Osteoblast (primary cell): ENCODE measurements around the gene ACSL3. TPM values are rescaled to one million over a fixed set of nuclear protein-coding genes. Genes with fewer than 3 reads are reported as not detected.
A peak's percentile ranks its signal among the peaks of the same experiment; 100 is the strongest.

Experiments used
- DNase-seq: peaks from one replicate; pipeline ENCODE4 v3.0.0; 2011; ENCODE audit warnings: low spot score, mixed read lengths; ENCODE audit not compliant: insufficient read length; ENCODE audit errors: missing footprints
- H2AFZ ChIP-seq: 2 replicates; pipeline ENCODE4 v1.6.0; 2011; ENCODE audit warnings: mild to moderate bottlenecking, low read length
- H3K27ac ChIP-seq: 2 replicates; pipeline ENCODE4 v1.5.1; 2011; ENCODE audit warnings: mild to moderate bottlenecking, low read depth, low read length, moderate library complexity
- H3K27me3 ChIP-seq: 2 replicates; pipeline ENCODE4 v1.6.0; 2012; ENCODE audit warnings: mild to moderate bottlenecking, control low read depth, inconsistent platforms, low read length, moderate library complexity; ENCODE audit not compliant: insufficient read depth
- H3K36me3 ChIP-seq: 2 replicates; pipeline ENCODE4 v1.5.1; 2011; ENCODE audit warnings: mild to moderate bottlenecking, low read length, control low read depth, moderate library complexity; ENCODE audit not compliant: insufficient read depth
- H3K4me1 ChIP-seq: 2 replicates; pipeline ENCODE4 v1.5.1; 2011; ENCODE audit warnings: mild to moderate bottlenecking, low read length, control low read depth, moderate library complexity; ENCODE audit not compliant: insufficient read depth
- H3K4me2 ChIP-seq: 2 replicates; pipeline ENCODE4 v1.6.0; 2011; ENCODE audit warnings: mild to moderate bottlenecking, low read length; ENCODE audit not compliant: insufficient read depth
- H3K4me3 ChIP-seq: fragments of 200-600 bp; sonication (generic); 3 replicates; pipeline ENCODE4 v1.5.1; 2012; ENCODE audit warnings: mild to moderate bottlenecking, low read length, inconsistent platforms; ENCODE audit not compliant: insufficient read depth
- H3K79me2 ChIP-seq: 2 replicates; pipeline ENCODE4 v1.6.0; 2012; ENCODE audit warnings: mild to moderate bottlenecking, low read length, control low read depth, inconsistent platforms; ENCODE audit not compliant: insufficient read depth
- H3K9me3 ChIP-seq: 2 replicates; pipeline ENCODE4 v1.5.1; 2011; ENCODE audit warnings: low read depth, low read length, control low read depth
- H4K20me1 ChIP-seq: 2 replicates; pipeline ENCODE4 v1.6.0; 2012; ENCODE audit warnings: mild to moderate bottlenecking, low read length, control low read depth; ENCODE audit not compliant: insufficient read depth
- total RNA-seq: library from RNA; depleted of rRNA; stranded (reverse); fragments of >200 nt; gene quantifications from 2 replicates; pipeline ENCODE4 v1.2.3, GENCODE V29; 2012
- TF ChIP-seq, protein P1 (sequence below): IDR thresholded peaks from 2 replicates; pipeline ENCODE4 v1.5.1; 2011; ENCODE audit warnings: mild to moderate bottlenecking, low read depth, low read length, moderate library complexity; ENCODE audit errors: extremely low read depth

ACSL3 gene
- total RNA-seq, 1 donor = 166 TPM

DNA sequence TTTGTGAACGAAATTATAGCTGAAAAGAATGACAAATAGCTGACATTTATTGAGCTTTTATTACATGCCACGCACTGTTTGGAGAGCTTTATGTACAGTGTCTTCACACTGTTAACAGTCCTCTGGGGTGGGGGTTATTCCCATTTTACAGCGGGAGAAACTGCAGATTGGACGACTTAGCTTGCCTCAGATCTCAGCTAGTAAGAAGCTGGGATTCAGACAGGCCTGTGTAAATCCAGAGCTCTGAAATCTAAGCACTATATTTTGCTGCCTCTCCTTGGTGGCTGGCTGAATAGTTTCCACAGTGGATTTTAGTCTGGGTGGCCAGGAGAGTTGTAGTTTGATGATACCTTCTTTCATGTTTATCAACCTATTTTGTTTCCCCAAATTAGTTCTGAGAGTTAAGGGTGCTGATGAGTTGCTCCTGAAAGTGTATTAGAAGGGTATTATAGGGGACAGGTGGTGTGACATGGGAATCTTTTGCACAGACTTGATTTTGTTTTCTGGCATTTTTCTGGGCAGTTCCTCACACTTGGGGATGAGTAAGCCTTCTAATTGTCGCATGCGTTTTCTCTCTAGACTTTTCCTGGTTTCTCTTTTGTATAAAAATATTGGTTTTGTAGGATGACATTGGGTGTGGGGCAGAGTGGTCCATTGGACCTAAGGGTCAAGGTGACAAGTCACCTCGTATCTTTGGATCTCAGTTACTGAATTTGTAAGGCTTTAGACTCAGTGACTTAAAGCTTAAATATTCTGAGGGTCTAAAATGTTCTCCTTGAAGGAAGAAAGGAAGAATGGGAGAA, 1.5 kb downstream of the ACSL3 start:
- TF ChIP-seq, protein P1, sequence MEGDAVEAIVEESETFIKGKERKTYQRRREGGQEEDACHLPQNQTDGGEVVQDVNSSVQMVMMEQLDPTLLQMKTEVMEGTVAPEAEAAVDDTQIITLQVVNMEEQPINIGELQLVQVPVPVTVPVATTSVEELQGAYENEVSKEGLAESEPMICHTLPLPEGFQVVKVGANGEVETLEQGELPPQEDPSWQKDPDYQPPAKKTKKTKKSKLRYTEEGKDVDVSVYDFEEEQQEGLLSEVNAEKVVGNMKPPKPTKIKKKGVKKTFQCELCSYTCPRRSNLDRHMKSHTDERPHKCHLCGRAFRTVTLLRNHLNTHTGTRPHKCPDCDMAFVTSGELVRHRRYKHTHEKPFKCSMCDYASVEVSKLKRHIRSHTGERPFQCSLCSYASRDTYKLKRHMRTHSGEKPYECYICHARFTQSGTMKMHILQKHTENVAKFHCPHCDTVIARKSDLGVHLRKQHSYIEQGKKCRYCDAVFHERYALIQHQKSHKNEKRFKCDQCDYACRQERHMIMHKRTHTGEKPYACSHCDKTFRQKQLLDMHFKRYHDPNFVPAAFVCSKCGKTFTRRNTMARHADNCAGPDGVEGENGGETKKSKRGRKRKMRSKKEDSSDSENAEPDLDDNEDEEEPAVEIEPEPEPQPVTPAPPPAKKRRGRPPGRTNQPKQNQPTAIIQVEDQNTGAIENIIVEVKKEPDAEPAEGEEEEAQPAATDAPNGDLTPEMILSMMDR = peak; percentile 27

GRCh38 chr2:222862909-222863544, 2.2 kb downstream of the ACSL3 start:
- peak overlapping the region; percentile 77 for H3K27ac ChIP-seq

More for the DNA sequence above, 1.5 kb downstream of the ACSL3 start:
- Histone ChIP-seq H2AFZ (no peak overlapping the region), H3K79me2 (peaks cover 63% of the 10 kb centered on the region), H3K27ac (peak overlapping the region; percentile 77), H4K20me1 (peaks cover 49% of the 10 kb centered on the region), H3K4me1 (peaks cover 39% of the 10 kb centered on the region), H3K27me3 (no peaks in the 10 kb centered on the region), H3K4me3 (peak overlapping the region; percentile 81), H3K4me2 (peak overlapping the region; percentile 92), H3K9me3 (no peaks in the 10 kb centered on the region), H3K36me3 (no peaks in the 10 kb centered on the region)
- DNase-seq = peak; percentile 91

GRCh38 chr2:222864296-222864695, 3.5 kb downstream of the ACSL3 start:
- TF ChIP-seq, protein P1 = no peak
- H3K36me3 ChIP-seq = no peaks in the 10 kb centered on the region
- H3K4me1 ChIP-seq = peaks cover 38% of the 10 kb centered on the region
- H3K27ac ChIP-seq = no peak overlapping the region
- H3K4me3 ChIP-seq = no peak overlapping the region
- H2AFZ ChIP-seq = no peak overlapping the region
- peak; percentile 82 for DNase-seq
- no peaks in the 10 kb centered on the region for H3K27me3 ChIP-seq
- peaks cover 83% of the 10 kb centered on the region for H3K79me2 ChIP-seq
- no peaks in the 10 kb centered on the region for H3K9me3 ChIP-seq
- H4K20me1 ChIP-seq = peaks cover 57% of the 10 kb centered on the region
- H3K4me2 ChIP-seq = no peak overlapping the region

More at GRCh38 chr2:222862909-222863544, 2.2 kb downstream of the ACSL3 start:
- no peak for DNase-seq
- TF ChIP-seq, protein P1 = no peak
- Histone ChIP-seq H2AFZ (no peak overlapping the region), H3K79me2 (peaks cover 70% of the 10 kb centered on the region), H4K20me1 (peaks cover 52% of the 10 kb centered on the region), H3K9me3 (no peaks in the 10 kb centered on the region), H3K27me3 (no peaks in the 10 kb centered on the region), H3K4me3 (peak overlapping the region; percentile 81), H3K36me3 (no peaks in the 10 kb centered on the region), H3K4me2 (peak overlapping the region; percentile 92), H3K4me1 (peaks cover 39% of the 10 kb centered on the region)

DNA sequence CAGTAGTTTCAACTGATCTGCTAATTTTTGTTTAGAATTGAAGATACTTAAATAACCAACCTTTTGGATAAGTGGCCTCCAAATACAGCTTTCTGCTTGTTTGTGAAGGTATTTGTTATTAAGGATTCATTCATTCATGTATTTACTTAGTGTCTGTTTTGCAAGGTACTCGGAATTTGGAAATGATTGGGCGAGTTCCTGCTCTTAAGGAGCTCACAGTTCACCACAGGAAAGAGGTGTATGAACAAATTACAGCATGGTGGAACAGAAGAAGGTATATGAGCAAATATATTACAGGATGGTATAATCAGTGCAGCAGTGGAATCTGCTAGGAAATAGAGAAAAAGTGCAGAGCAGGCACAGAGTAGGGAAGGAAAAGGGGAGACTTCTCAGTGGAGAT, 4.5 kb downstream of the ACSL3 start:
- no peak for DNase-seq
- Histone ChIP-seq H3K79me2 (peaks cover 93% of the 10 kb centered on the region), H3K4me1 (peaks cover 28% of the 10 kb centered on the region), H3K4me3 (no peak overlapping the region), H3K9me3 (no peaks in the 10 kb centered on the region), H3K27me3 (no peaks in the 10 kb centered on the region), H2AFZ (no peak overlapping the region), H3K27ac (no peak overlapping the region), H4K20me1 (peaks cover 67% of the 10 kb centered on the region), H3K4me2 (no peak overlapping the region), H3K36me3 (no peaks in the 10 kb centered on the region)
- TF ChIP-seq, protein P1 = no peak
